A673 (cell line): Measurements from ENCODE around the gene PLPP2. TPM values are rescaled to one million over a fixed set of nuclear protein-coding genes. Genes with fewer than 3 reads are reported as not detected.

Source experiments
- BruUV-seq: library from RNA; stranded (reverse); fragments of 400-500 nt; replicated peaks from 2 replicates; lab custom pipeline; 2021; lab: Mats Ljungman, UMichigan
- CTCF ChIA-PET: fragments of 300-600 bp; sonication (Branson Sonifier 250); formaldehyde crosslinking; loops from one replicate; lab custom pipeline; 2022; ENCODE audit warnings: antibody characterized with exemption; lab: Charles Lee
- POLR2A ChIA-PET: fragments of 300-600 bp; sonication (Branson Sonifier 250); formaldehyde crosslinking; loops from one replicate; lab custom pipeline; 2022; ENCODE audit warnings: antibody characterized with exemption; ENCODE audit not compliant: low non-redundant PET; lab: Charles Lee
- DNase-seq: peaks from one replicate; pipeline ENCODE4 v3.0.0-alpha.2; 2015; ENCODE audit warnings: low spot score
- H3K27ac ChIP-seq: fragments of 200-600 bp; sonication (generic); 2 replicates; pipeline ENCODE4 v1.5.1; 2016; ENCODE audit warnings: mixed run types, low read depth, mild to moderate bottlenecking, mixed read lengths, antibody characterized with exemption, low read length; ENCODE audit not compliant: poor library complexity, severe bottlenecking
- H3K27me3 ChIP-seq: fragments of 200-600 bp; sonication (generic); replicated peaks from 2 replicates; pipeline ENCODE4 v1.6.1; 2017; ENCODE audit warnings: mixed run types, low read depth, mild to moderate bottlenecking, mixed read lengths, antibody characterized with exemption, low read length; ENCODE audit not compliant: insufficient read depth, poor library complexity
- H3K36me3 ChIP-seq: fragments of 200-600 bp; sonication (generic); 2 replicates; pipeline ENCODE4 v1.6.1; 2016; ENCODE audit warnings: mixed run types, mild to moderate bottlenecking, mixed read lengths, antibody characterized with exemption, low read length; ENCODE audit not compliant: insufficient read depth, poor library complexity, severe bottlenecking
- H3K4me1 ChIP-seq: fragments of 200-600 bp; sonication (generic); 2 replicates; pipeline ENCODE4 v1.6.1; 2017; ENCODE audit warnings: mixed run types, mild to moderate bottlenecking, mixed read lengths, antibody characterized with exemption, low read length; ENCODE audit not compliant: insufficient read depth, poor library complexity, severe bottlenecking
- H3K4me3 ChIP-seq: fragments of 200-600 bp; sonication (generic); 2 replicates; pipeline ENCODE4 v1.5.1; 2016; ENCODE audit warnings: low read depth, mixed run types, mild to moderate bottlenecking, mixed read lengths, low read length; ENCODE audit not compliant: poor library complexity, severe bottlenecking
- H3K9me3 ChIP-seq: fragments of 200-600 bp; sonication (generic); 2 replicates; pipeline ENCODE4 v1.6.1; 2016; ENCODE audit warnings: mixed run types, low read depth, mild to moderate bottlenecking, mixed read lengths, antibody characterized with exemption, low read length; ENCODE audit not compliant: poor library complexity, severe bottlenecking
- CTCF ChIP-seq: fragments of 300-800, 200-600 bp; sonication (generic); conservative IDR thresholded peaks from 2 replicates; pipeline ENCODE4 v1.5.1; 2017; ENCODE audit warnings: low read depth, mild to moderate bottlenecking, antibody characterized with exemption, low read length, moderate library complexity, mixed read lengths
- EZH2 ChIP-seq: fragments of 200-600 bp; sonication (generic); IDR thresholded peaks from 2 replicates; pipeline ENCODE4 v1.6.1; 2017; ENCODE audit warnings: borderline replicate concordance, low read depth, mild to moderate bottlenecking, mixed read lengths, antibody characterized with exemption, low read length; ENCODE audit not compliant: poor library complexity, severe bottlenecking
- intact Hi-C: fragments of 100-400 bp; cut with micrococcal nuclease; formaldehyde crosslinking; loops from one replicate; pipeline ENCODE4 v1.10.0; 2022; ENCODE audit not compliant: unreplicated experiment
- total RNA-seq: library from RNA; stranded (reverse); gene quantifications from 2 replicates; pipeline ENCODE4 v1.2.3, GENCODE V29; 2021

The PLPP2 gene
- total RNA-seq, 1 experiment from 2014 or later, result 2.6 TPM

DNA sequence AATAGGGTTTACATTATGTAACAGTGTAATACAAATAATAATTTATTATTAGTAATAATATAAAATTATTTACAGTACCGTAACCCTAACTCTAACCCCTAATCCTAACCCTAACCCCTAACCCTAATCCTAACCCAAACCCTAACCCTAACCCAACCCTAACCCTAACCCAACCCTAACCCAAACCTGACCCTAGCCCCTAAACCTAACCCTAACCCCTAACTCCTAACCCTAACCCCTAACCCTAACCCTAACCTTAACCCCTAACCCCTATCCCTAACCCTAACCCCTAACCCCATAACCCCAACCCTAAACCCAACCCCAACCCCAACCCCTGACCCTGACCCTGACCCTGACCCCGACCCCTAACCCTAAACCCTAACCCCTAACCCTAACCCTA lies 45.7 kb downstream of the PLPP2 start:
- no peaks in the 10 kb centered on the region for H3K36me3 ChIP-seq
- intact Hi-C loops, result no loop called here
- H3K4me3 ChIP-seq, result no peak overlapping the region
- CTCF ChIA-PET, result no interaction called here
- BruUV-seq, result no TSS peak
- no peak for DNase-seq
- no peaks in the 10 kb centered on the region for H3K27me3 ChIP-seq
- no peaks in the 10 kb centered on the region for H3K9me3 ChIP-seq
- no peak overlapping the region for H3K27ac ChIP-seq
- POLR2A ChIA-PET, result no interaction called here
- TF ChIP-seq CTCF (no peak), EZH2 (no peak)
- H3K4me1 ChIP-seq, result no peaks in the 10 kb centered on the region

Other genes with a start within 250 kb of the PLPP2 start
- not detected in 2 replicates for gene OR4F17, start 184.3 kb downstream of the PLPP2 start, total RNA-seq
- 44.1 and 47.8 TPM in 2 replicates for gene MIER2, start 53.4 kb upstream of the PLPP2 start, total RNA-seq
- 1.8 and 3.5 TPM in 2 replicates for gene C2CD4C, start 117.7 kb upstream of the PLPP2 start, total RNA-seq
- gene SHC2, start 169.6 kb upstream of the PLPP2 start, total RNA-seq, result 1.1 and 2.0 TPM in 2 replicates
- gene MADCAM1, start 205.1 kb upstream of the PLPP2 start, total RNA-seq, result 0.59 and 0.84 TPM in 2 replicates
- gene TPGS1, start 216.1 kb upstream of the PLPP2 start, total RNA-seq, result 20.7 and 22.2 TPM in 2 replicates
- 109 and 113 TPM in 2 replicates for gene CDC34, start 240.4 kb upstream of the PLPP2 start, total RNA-seq